Loucy (cell line): ENCODE results near the gene SRGAP1.

Source experiments
- CTCF ChIP-seq: fragments of 200-600 bp; sonication (generic); conservative IDR thresholded peaks from 2 replicates; pipeline ENCODE4 v1.5.1; 2014; ENCODE audit warnings: mild to moderate bottlenecking, antibody characterized with exemption, low read length
- EZH2phosphoT487 ChIP-seq: fragments of 200-600 bp; IDR thresholded peaks from 2 replicates; pipeline ENCODE4 v1.6.1; 2018; ENCODE audit warnings: antibody characterized with exemption, mild to moderate bottlenecking, moderate library complexity, borderline replicate concordance

GRCh38 chr12:64092507-64093196 is 248.2 kb downstream of the SRGAP1 start:
- TF ChIP-seq CTCF (no peak), EZH2phosphoT487 (no peak)
